HepG2 (cell line): ENCODE results near the gene MTRF1. TPM values are rescaled to one million over a fixed set of nuclear protein-coding genes. Genes with fewer than 3 reads are reported as not detected.

Experiments
- ATRX ChIP-seq: sonication (generic); formaldehyde crosslinking; IDR thresholded peaks from 2 replicates; pipeline ENCODE4 v1.4.0; 2020; ENCODE audit warnings: missing genetic modification reagents, borderline replicate concordance
- GTF2F1 ChIP-seq: fragments of 150-350 bp; IDR thresholded peaks from 2 replicates; pipeline ENCODE4 v1.6.1; 2014; ENCODE audit warnings: low read length
- HIVEP1 ChIP-seq: sonication (generic); formaldehyde crosslinking; IDR thresholded peaks from 2 replicates; pipeline ENCODE4 v1.4.0; 2020; ENCODE audit warnings: mild to moderate bottlenecking, missing genetic modification reagents
- JARID2 ChIP-seq: sonication (generic); formaldehyde crosslinking; IDR thresholded peaks from 2 replicates; pipeline ENCODE4 v1.8.1; 2023; ENCODE audit warnings: missing genetic modification reagents, inconsistent platforms; ENCODE audit not compliant: insufficient replicate concordance
- KDM5A ChIP-seq: fragments of 200-600 bp; sonication (generic); IDR thresholded peaks from 2 replicates; pipeline ENCODE4 v1.7.0; 2018; ENCODE audit warnings: antibody characterized with exemption, mild to moderate bottlenecking, low read length, borderline replicate concordance
- RARG ChIP-seq: sonication (generic); formaldehyde crosslinking; IDR thresholded peaks from 2 replicates; pipeline ENCODE4 v1.4.0; 2020; ENCODE audit warnings: low read depth, mild to moderate bottlenecking, missing genetic modification reagents
- ZNF253 ChIP-seq: sonication (generic); formaldehyde crosslinking; IDR thresholded peaks from 2 replicates; pipeline ENCODE4 v1.8.0; 2022; ENCODE audit warnings: mild to moderate bottlenecking, missing genetic modification reagents, borderline replicate concordance
- ZNF256 ChIP-seq: sonication (generic); formaldehyde crosslinking; conservative IDR thresholded peaks from 2 replicates; pipeline ENCODE4 v1.4.0; 2020; ENCODE audit warnings: missing genetic modification reagents
- ZNF451 ChIP-seq: sonication (generic); formaldehyde crosslinking; IDR thresholded peaks from 2 replicates; pipeline ENCODE4 v1.5.0; 2020; ENCODE audit warnings: mild to moderate bottlenecking, missing genetic modification reagents
- ZNF616 ChIP-seq: sonication (generic); formaldehyde crosslinking; IDR thresholded peaks from 2 replicates; pipeline ENCODE4 v1.5.0; 2020; ENCODE audit warnings: low read depth, mild to moderate bottlenecking, missing genetic modification reagents
- polyA plus RNA-seq, 8 experiments: library from polyadenylated mRNA; depleted of rRNA in 3 of 8; stranded (reverse) in 7 of 8; unstranded in 1 of 8; fragments of >200 nt; fragmentation: Illumina TruSeq in 4 of 8; extraction: Trizol in 4 of 8; gene quantifications; 2 replicates each; pipeline versions ENCODE4 v1.2.1 to v1.2.3, GENCODE V29; 2011 to 2016; ENCODE audit warnings: low read depth in 4 of 8, missing spikeins in 1 of 8, mixed read lengths in 1 of 8; ENCODE audit not compliant: insufficient read depth in 1 of 8
- total RNA-seq, 5 experiments: library from RNA; depleted of rRNA; stranded (reverse); fragments of >200 nt; fragmentation: Illumina TruSeq; extraction: Trizol; gene quantifications; 2 replicates each; pipeline ENCODE4 v1.2.3, GENCODE V29; 2016; ENCODE audit warnings: low read depth in 1 of 5
- TF ChIP-seq, protein P1 (sequence below): sonication (generic); formaldehyde crosslinking; IDR thresholded peaks from one replicate; pipeline ENCODE4 v1.5.1; 2020; ENCODE audit warnings: mild to moderate bottlenecking, missing genetic modification reagents; ENCODE audit errors: not compliant biosample characterization
- TF ChIP-seq, protein P2 (sequence below): sonication (generic); formaldehyde crosslinking; IDR thresholded peaks from 2 replicates; pipeline ENCODE4 v1.5.0; 2020; ENCODE audit warnings: mild to moderate bottlenecking, low read depth, missing genetic modification reagents, borderline replicate concordance
- TF ChIP-seq, protein P3 (sequence below): sonication (generic); formaldehyde crosslinking; IDR thresholded peaks from 2 replicates; pipeline ENCODE4 v1.5.0; 2020; ENCODE audit warnings: mild to moderate bottlenecking, missing genetic modification reagents
- TF ChIP-seq, protein P4 (sequence below): sonication (generic); formaldehyde crosslinking; IDR thresholded peaks from 2 replicates; pipeline ENCODE4 v1.4.0; 2020; ENCODE audit warnings: missing genetic modification reagents
- TF ChIP-seq, protein P5 (sequence below): sonication (generic); formaldehyde crosslinking; IDR thresholded peaks from 2 replicates; pipeline ENCODE4 v1.4.0; 2020; ENCODE audit warnings: missing genetic modification reagents

Gene MTRF1
- total and polyA plus RNA-seq, 2 of the 13 experiments (the other 11 are each of a cell fraction or from before 2014, with no cell fraction given), result 21.6 to 27.2 TPM

DNA sequence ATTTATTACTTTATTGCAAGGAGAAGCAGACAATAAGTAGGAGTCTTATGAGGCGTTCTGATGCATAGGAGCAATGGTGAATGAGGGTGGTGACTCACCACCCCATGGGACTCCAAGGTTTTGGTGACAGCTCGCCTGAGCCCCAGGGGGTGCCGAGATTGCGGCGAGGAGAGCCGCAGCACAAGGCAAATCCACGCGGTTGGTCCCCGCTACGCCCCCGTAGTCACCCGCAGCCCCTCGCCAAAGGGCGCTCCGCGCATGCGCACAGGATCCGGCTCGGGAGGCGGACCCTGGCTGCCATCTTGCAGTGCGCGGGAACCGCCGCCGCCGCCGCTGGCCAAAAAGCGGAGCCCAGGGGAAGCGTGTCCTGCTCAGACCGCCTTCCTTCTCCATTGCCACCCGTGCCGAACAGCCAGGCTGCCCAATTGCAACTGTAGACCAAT is 47.6 kb upstream of the MTRF1 start, which contains the start of gene NAA16 (continued):
- TF ChIP-seq, protein P1, sequence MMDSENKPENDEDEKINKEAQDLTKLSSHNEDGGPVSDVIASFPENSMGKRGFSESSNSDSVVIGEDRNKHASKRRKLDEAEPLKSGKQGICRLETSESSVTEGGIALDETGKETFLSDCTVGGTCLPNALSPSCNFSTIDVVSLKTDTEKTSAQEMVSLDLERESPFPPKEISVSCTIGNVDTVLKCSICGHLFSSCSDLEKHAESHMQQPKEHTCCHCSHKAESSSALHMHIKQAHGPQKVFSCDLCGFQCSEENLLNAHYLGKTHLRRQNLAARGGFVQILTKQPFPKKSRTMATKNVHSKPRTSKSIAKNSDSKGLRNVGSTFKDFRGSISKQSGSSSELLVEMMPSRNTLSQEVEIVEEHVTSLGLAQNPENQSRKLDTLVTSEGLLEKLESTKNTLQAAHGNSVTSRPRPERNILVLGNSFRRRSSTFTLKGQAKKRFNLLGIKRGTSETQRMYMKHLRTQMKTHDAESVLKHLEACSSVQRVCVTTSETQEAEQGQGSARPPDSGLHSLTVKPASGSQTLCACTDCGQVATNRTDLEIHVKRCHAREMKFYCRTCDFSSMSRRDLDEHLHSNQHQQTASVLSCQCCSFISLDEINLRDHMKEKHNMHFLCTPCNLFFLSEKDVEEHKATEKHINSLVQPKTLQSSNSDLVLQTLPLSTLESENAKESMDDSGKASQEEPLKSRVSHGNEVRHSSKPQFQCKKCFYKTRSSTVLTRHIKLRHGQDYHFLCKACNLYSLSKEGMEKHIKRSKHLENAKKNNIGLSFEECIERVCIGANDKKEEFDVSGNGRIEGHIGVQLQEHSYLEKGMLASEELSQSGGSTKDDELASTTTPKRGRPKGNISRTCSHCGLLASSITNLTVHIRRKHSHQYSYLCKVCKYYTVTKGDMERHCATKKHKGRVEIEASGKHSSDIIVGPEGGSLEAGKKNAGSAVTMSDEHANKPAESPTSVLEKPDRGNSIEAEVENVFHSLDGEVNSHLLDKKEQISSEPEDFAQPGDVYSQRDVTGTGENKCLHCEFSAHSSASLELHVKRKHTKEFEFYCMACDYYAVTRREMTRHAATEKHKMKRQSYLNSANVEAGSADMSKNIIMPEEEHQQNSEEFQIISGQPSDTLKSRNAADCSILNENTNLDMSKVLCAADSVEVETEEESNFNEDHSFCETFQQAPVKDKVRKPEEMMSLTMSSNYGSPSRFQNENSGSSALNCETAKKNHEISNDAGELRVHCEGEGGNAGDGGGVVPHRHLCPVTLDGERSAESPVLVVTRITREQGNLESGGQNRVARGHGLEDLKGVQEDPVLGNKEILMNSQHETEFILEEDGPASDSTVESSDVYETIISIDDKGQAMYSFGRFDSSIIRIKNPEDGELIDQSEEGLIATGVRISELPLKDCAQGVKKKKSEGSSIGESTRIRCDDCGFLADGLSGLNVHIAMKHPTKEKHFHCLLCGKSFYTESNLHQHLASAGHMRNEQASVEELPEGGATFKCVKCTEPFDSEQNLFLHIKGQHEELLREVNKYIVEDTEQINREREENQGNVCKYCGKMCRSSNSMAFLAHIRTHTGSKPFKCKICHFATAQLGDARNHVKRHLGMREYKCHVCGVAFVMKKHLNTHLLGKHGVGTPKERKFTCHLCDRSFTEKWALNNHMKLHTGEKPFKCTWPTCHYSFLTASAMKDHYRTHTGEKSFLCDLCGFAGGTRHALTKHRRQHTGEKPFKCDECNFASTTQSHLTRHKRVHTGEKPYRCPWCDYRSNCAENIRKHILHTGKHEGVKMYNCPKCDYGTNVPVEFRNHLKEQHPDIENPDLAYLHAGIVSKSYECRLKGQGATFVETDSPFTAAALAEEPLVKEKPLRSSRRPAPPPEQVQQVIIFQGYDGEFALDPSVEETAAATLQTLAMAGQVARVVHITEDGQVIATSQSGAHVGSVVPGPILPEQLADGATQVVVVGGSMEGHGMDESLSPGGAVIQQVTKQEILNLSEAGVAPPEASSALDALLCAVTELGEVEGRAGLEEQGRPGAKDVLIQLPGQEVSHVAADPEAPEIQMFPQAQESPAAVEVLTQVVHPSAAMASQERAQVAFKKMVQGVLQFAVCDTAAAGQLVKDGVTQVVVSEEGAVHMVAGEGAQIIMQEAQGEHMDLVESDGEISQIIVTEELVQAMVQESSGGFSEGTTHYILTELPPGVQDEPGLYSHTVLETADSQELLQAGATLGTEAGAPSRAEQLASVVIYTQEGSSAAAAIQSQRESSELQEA (CRISPR knock-in tag), result peak; percentile 29
- TF ChIP-seq GTF2F1, result no peak
- TF ChIP-seq, protein P2, sequence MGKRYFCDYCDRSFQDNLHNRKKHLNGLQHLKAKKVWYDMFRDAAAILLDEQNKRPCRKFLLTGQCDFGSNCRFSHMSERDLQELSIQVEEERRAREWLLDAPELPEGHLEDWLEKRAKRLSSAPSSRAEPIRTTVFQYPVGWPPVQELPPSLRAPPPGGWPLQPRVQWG (CRISPR knock-in tag), result no peak
- TF ChIP-seq, protein P3, sequence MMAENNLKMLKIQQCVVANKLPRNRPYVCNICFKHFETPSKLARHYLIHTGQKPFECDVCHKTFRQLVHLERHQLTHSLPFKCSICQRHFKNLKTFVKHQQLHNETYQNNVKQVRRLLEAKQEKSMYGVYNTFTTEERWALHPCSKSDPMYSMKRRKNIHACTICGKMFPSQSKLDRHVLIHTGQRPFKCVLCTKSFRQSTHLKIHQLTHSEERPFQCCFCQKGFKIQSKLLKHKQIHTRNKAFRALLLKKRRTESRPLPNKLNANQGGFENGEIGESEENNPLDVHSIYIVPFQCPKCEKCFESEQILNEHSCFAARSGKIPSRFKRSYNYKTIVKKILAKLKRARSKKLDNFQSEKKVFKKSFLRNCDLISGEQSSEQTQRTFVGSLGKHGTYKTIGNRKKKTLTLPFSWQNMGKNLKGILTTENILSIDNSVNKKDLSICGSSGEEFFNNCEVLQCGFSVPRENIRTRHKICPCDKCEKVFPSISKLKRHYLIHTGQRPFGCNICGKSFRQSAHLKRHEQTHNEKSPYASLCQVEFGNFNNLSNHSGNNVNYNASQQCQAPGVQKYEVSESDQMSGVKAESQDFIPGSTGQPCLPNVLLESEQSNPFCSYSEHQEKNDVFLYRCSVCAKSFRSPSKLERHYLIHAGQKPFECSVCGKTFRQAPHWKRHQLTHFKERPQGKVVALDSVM, result no peak
- 0 out of 2 replicates have a peak, but pooled peaks have one; percentile 51 for TF ChIP-seq ZNF616 (CRISPR knock-in tag)
- TF ChIP-seq JARID2 (CRISPR knock-in tag), result no peak
- no peak for TF ChIP-seq ZNF451 (CRISPR knock-in tag)
- no peak for TF ChIP-seq ATRX (CRISPR knock-in tag)
- TF ChIP-seq KDM5A, result no peak
- TF ChIP-seq, protein P4, sequence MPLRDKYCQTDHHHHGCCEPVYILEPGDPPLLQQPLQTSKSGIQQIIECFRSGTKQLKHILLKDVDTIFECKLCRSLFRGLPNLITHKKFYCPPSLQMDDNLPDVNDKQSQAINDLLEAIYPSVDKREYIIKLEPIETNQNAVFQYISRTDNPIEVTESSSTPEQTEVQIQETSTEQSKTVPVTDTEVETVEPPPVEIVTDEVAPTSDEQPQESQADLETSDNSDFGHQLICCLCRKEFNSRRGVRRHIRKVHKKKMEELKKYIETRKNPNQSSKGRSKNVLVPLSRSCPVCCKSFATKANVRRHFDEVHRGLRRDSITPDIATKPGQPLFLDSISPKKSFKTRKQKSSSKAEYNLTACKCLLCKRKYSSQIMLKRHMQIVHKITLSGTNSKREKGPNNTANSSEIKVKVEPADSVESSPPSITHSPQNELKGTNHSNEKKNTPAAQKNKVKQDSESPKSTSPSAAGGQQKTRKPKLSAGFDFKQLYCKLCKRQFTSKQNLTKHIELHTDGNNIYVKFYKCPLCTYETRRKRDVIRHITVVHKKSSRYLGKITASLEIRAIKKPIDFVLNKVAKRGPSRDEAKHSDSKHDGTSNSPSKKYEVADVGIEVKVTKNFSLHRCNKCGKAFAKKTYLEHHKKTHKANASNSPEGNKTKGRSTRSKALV (CRISPR knock-in tag), result no peak; the same call in 1 of the 2 replicates
- no peak for TF ChIP-seq ZNF253 (CRISPR knock-in tag)
- TF ChIP-seq HIVEP1 (CRISPR knock-in tag), result no peak; the same call in 1 of the 2 replicates
- 0 out of 2 replicates have a peak, but pooled peaks have one; percentile 21 for TF ChIP-seq ZNF256
- no peak for TF ChIP-seq RARG
- TF ChIP-seq, protein P5, sequence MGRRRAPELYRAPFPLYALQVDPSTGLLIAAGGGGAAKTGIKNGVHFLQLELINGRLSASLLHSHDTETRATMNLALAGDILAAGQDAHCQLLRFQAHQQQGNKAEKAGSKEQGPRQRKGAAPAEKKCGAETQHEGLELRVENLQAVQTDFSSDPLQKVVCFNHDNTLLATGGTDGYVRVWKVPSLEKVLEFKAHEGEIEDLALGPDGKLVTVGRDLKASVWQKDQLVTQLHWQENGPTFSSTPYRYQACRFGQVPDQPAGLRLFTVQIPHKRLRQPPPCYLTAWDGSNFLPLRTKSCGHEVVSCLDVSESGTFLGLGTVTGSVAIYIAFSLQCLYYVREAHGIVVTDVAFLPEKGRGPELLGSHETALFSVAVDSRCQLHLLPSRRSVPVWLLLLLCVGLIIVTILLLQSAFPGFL (CRISPR knock-in tag), result no peak
